ENCODE results near the gene PLEK2. TPM values are rescaled to one million over a fixed set of nuclear protein-coding genes. Genes with fewer than 3 reads are reported as not detected.

Gene PLEK2
- total and polyA plus RNA-seq, 2 donors (not counting 3 experiments of a cell fraction or from before 2014, with no cell fraction given), result 1.4 to 3.8 TPM

DNA sequence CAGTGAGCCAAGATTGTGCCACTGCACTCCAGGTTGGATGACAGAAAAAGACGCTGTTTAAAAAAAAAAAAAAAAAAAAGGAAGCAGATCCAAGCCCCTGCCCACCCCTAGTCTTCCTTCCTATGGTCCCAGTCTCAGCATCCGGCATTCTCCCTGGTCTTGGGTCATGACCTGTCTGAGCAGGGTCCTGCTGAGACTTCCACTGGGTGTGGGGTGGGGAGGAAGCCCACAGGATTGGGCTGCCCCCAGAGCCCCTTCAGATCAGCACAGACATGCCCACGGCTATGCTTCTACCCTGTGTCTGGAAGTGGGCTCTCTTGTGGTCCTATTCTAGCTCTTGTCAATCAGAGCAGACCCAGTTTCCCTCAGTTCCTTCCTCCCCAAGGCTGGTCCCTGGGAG, 12.6 kb upstream of the PLEK2 start:
- TF ChIP-seq, protein P1, sequence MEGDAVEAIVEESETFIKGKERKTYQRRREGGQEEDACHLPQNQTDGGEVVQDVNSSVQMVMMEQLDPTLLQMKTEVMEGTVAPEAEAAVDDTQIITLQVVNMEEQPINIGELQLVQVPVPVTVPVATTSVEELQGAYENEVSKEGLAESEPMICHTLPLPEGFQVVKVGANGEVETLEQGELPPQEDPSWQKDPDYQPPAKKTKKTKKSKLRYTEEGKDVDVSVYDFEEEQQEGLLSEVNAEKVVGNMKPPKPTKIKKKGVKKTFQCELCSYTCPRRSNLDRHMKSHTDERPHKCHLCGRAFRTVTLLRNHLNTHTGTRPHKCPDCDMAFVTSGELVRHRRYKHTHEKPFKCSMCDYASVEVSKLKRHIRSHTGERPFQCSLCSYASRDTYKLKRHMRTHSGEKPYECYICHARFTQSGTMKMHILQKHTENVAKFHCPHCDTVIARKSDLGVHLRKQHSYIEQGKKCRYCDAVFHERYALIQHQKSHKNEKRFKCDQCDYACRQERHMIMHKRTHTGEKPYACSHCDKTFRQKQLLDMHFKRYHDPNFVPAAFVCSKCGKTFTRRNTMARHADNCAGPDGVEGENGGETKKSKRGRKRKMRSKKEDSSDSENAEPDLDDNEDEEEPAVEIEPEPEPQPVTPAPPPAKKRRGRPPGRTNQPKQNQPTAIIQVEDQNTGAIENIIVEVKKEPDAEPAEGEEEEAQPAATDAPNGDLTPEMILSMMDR (IDR thresholded peaks at IDR 0.05; ENCODE audit: extremely low read depth in 1 of 2, insufficient read depth in 1 of 2, low read depth in 1 of 2, low read length in 2 of 2), result no peak
- TF ChIP-seq POLR2AphosphoS5 (IDR thresholded peaks at IDR 0.05; ENCODE audit: insufficient read depth, low read depth, low read length) (no peak), POLR2A (IDR thresholded peaks at IDR 0.05; ENCODE audit: low read depth, low read length) (no peak), GATA2 (IDR thresholded peaks at IDR 0.05; ENCODE audit: insufficient read depth, insufficient read length, low read depth, low read length) (no peak), FOS (IDR thresholded peaks at IDR 0.05; ENCODE audit: borderline replicate concordance, insufficient read depth, low read length) (no peak), MYC (IDR thresholded peaks at IDR 0.05; ENCODE audit: low read depth, low read length) (no peak), EZH2 (IDR thresholded peaks at IDR 0.05; ENCODE audit: borderline replicate concordance, low read depth, low read length, severe bottlenecking) (no peak), JUN (IDR thresholded peaks at IDR 0.05; ENCODE audit: borderline replicate concordance, insufficient read depth, insufficient read length, low read depth) (no peak)
- TF ChIP-seq, protein P2, sequence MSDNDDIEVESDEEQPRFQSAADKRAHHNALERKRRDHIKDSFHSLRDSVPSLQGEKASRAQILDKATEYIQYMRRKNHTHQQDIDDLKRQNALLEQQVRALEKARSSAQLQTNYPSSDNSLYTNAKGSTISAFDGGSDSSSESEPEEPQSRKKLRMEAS (IDR thresholded peaks at IDR 0.05; ENCODE audit: insufficient read depth, insufficient read length), result no peak
- no peak overlapping the region for H3K4me3 ChIP-seq (replicated peaks in 1 of 3; ENCODE audit: insufficient read depth in 1 of 3, low read depth in 1 of 3, low read length in 3 of 3)
- H3K27ac ChIP-seq (ENCODE audit: insufficient read depth, low read depth, low read length), result no peak overlapping the region
- no peak overlapping the region for H3K4me2 ChIP-seq (ENCODE audit: insufficient read depth, low read length)
- intact Hi-C loops (cut with micrococcal nuclease), result loop anchor here (10.0 kb wide), 1 partner anchor 90 kb away; no protein-coding TSS in a partner anchor
- no peaks in the 10 kb centered on the region for H3K36me3 ChIP-seq (ENCODE audit: control insufficient read depth in 2 of 2, extremely low read depth in 1 of 2, insufficient read depth in 2 of 2, low read length in 2 of 2)
- ChIA-PET CTCF (interaction anchor here (0.6 to 9.1 kb wide), 6 partner anchors 12 to 278 kb away, joined by 3 to 298 read pairs (median 3); partner anchors contain the start of genes PLEK2 and RDH12), POLR2A (no interaction called here)
- no peaks in the 10 kb centered on the region for H3K9me1 ChIP-seq (replicated peaks; ENCODE audit: control insufficient read depth, extremely low read depth, insufficient read depth, low read length)
- no peak for FAIRE-seq
- DNase-seq (ENCODE audit: low read depth, low spot score), result no peak
- H3K79me2 ChIP-seq (ENCODE audit: control insufficient read depth, insufficient read depth, low read length), result no peaks in the 10 kb centered on the region
- H2AFZ ChIP-seq (ENCODE audit: low read depth, low read length), result peak overlapping the region; percentile 60
- dilution Hi-C loops (cut with MboI; ENCODE audit: extremely low pct_ligation_motif_present, low sequenced_read_pairs), result no loop called here
- no peaks in the 10 kb centered on the region for H3K27me3 ChIP-seq (ENCODE audit: control insufficient read depth in 2 of 2, insufficient read depth in 2 of 2, low read length in 2 of 2)
- H3K9ac ChIP-seq (replicated peaks; ENCODE audit: extremely low read depth, insufficient read depth, low read length), result no peak overlapping the region
- H3K9me3 ChIP-seq (replicated peaks; ENCODE audit: control insufficient read depth, insufficient read depth, low read length), result no peaks in the 10 kb centered on the region
- H3K4me1 ChIP-seq (ENCODE audit: control insufficient read depth, extremely low read depth, insufficient read depth, low read length), result peaks cover 2% of the 10 kb centered on the region
- H4K20me1 ChIP-seq (replicated peaks; ENCODE audit: control insufficient read depth, extremely low read depth, insufficient read depth, low read length), result no peaks in the 10 kb centered on the region
- BruUV-seq (replicated peaks), result no TSS peak
